ENCODE measurements around the gene AGBL4.

The AGBL4 gene

GRCh38 chr1:48771561-48771960 is 1252.2 kb downstream of the AGBL4 start:
- TF ChIP-seq CEBPB (IDR thresholded peaks at IDR 0.05) (no peak), RAD21 (IDR thresholded peaks at IDR 0.05; ENCODE audit: low read depth) (no peak), YY1 (IDR thresholded peaks at IDR 0.05; ENCODE audit: low read depth) (no peak), ZBTB7A (IDR thresholded peaks at IDR 0.05; ENCODE audit: low read depth) (no peak), EGR1 (IDR thresholded peaks at IDR 0.05) (no peak), EP300 (IDR thresholded peaks at IDR 0.05; ENCODE audit: borderline replicate concordance) (no peak), REST (IDR thresholded peaks at IDR 0.05; ENCODE audit: low read depth) (no peak), TCF12 (IDR thresholded peaks at IDR 0.05; ENCODE audit: low read depth) (no peak), NFIC (IDR thresholded peaks at IDR 0.05) (no peak), TAF1 (IDR thresholded peaks at IDR 0.05; ENCODE audit: low read depth) (no peak), TEAD4 (IDR thresholded peaks at IDR 0.05) (no peak), USF1 (IDR thresholded peaks at IDR 0.05) (no peak)

GRCh38 chr1:48767975-48768510 is 1255.7 kb downstream of the AGBL4 start:
- TF ChIP-seq CEBPB (IDR thresholded peaks at IDR 0.05) (no peak), ZBTB7A (IDR thresholded peaks at IDR 0.05; ENCODE audit: low read depth) (no peak), TEAD4 (IDR thresholded peaks at IDR 0.05) (no peak), EP300 (IDR thresholded peaks at IDR 0.05; ENCODE audit: borderline replicate concordance) (no peak), RAD21 (IDR thresholded peaks at IDR 0.05; ENCODE audit: low read depth) (no peak), USF1 (IDR thresholded peaks at IDR 0.05) (no peak), TCF12 (IDR thresholded peaks at IDR 0.05; ENCODE audit: low read depth) (no peak), EGR1 (IDR thresholded peaks at IDR 0.05) (no peak), TAF1 (IDR thresholded peaks at IDR 0.05; ENCODE audit: low read depth) (no peak), REST (IDR thresholded peaks at IDR 0.05; ENCODE audit: low read depth) (no peak)

- TF ChIP-seq REST (IDR thresholded peaks at IDR 0.05; ENCODE audit: low read depth): no peak
These were observed 1258.4 kb downstream of the AGBL4 start for GRCh38 chr1:48765335-48765734.

- TF ChIP-seq EP300 (IDR thresholded peaks at IDR 0.05; ENCODE audit: borderline replicate concordance): no peak
- TF ChIP-seq CREB1 (IDR thresholded peaks at IDR 0.05; ENCODE audit: low read depth): no peak
- no peak for TF ChIP-seq ZBTB7A (IDR thresholded peaks at IDR 0.05; ENCODE audit: low read depth)
- no peak for TF ChIP-seq RAD21 (IDR thresholded peaks at IDR 0.05; ENCODE audit: low read depth)
- no peak for TF ChIP-seq USF1 (IDR thresholded peaks at IDR 0.05)
- TF ChIP-seq TCF12 (IDR thresholded peaks at IDR 0.05; ENCODE audit: low read depth): no peak
- no peak for TF ChIP-seq TAF1 (IDR thresholded peaks at IDR 0.05; ENCODE audit: low read depth)
- TF ChIP-seq EGR1 (IDR thresholded peaks at IDR 0.05): no peak
- no peak for TF ChIP-seq TEAD4 (IDR thresholded peaks at IDR 0.05)
- no peak for TF ChIP-seq YY1 (IDR thresholded peaks at IDR 0.05; ENCODE audit: low read depth)
- no peak for TF ChIP-seq REST (IDR thresholded peaks at IDR 0.05; ENCODE audit: low read depth)
- no peak for TF ChIP-seq MAX (IDR thresholded peaks at IDR 0.05)
- TF ChIP-seq FOXM1 (IDR thresholded peaks at IDR 0.05; ENCODE audit: borderline replicate concordance, low read depth): no peak
- TF ChIP-seq NFIC (IDR thresholded peaks at IDR 0.05): no peak
- no peak for TF ChIP-seq CEBPB (IDR thresholded peaks at IDR 0.05)
These were observed 1261.8 kb downstream of the AGBL4 start for GRCh38 chr1:48761986-48762385.

Measured in Ishikawa (cell line).